GM21447 (cell line): ENCODE measurements around the gene CDKN1B.

Source experiments
- ATAC-seq: cut with Tn5 transposase; IDR thresholded peaks from one replicate; pipeline ENCODE4 v1.9.1; 2021; ENCODE audit not compliant: unreplicated experiment

The CDKN1B gene

DNA sequence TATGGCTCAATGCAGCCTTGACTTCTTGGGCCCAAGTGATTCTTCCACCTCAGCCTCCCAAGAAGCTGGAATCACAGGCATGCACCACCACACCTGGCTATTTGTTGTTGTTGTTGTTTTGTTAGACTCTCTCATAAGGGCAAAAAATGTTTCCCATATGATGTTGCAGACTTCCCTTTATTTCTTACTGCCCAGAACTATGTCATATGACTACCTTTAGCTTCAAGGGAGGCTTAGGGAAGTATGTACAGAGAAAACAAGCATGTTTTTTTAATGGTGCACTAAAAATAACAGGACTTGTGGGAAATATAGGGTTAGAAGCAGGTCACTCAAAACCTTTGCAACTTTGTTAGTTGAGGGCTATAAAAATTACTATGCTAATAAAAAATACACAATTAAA is 16.9 kb upstream of the CDKN1B start:
- no peak for ATAC-seq

DNA sequence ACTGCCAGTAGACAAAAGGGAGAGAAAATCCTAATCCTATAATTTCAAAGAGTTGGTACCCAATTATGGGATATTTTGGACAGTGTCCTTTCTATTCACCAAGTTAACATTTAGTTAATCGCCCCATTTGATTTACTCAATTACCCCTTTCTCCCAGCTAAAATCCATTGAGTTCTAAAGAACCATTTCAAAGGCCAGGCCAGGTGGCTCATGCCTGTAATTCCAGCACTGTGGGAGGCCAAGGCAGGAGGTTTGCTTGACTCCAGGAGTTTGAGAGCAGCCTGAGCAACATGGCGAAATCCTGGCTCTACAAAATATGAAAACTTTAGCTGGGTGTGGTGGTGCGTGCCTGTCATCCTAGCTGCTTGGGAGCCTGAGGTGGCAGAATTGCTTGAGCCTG is 15.7 kb upstream of the CDKN1B start:
- no peak for ATAC-seq

DNA sequence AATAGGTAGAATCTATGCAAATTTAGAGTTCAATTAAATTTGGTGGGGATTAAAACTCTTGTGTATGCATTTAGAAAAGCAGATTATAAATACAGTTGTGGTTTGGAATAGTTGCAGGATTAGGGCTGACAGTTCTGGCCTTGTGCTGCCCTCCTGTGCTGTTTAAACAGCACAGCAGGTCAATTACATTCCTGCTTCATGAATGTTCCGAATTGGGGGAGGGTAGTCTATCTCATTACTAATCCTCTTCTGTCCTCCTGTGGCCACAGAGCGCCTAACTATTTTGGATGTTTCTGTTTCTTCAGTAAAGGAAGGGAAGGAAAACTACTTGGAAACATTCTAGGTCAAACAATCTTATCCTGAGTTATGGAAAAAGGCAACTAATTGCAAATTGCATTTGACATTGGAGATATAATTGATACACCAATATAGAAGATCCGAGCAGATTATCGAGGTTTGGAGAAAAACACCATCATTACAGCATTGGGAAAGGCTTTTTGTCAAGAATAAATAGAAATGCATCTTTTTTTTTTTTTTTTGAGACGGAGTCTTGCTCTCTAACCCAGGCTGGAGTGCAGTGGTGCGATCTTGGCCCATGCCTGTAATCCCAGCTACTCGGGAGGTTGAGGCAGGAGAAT is 12.5 kb upstream of the CDKN1B start:
- ATAC-seq, result peak; percentile 80

- ATAC-seq, result no peak
Measured at GRCh38 chr12:12705838-12706520, 11.2 kb upstream of the CDKN1B start.

GRCh38 chr12:12713932-12714275 is 3.3 kb upstream of the CDKN1B start:
- ATAC-seq, result no peak

GRCh38 chr12:12714276-12715021 is 2.7 kb upstream of the CDKN1B start:
- peak; percentile 30 for ATAC-seq

GRCh38 chr12:12715128-12715458 is 2.1 kb upstream of the CDKN1B start:
- no peak for ATAC-seq

DNA sequence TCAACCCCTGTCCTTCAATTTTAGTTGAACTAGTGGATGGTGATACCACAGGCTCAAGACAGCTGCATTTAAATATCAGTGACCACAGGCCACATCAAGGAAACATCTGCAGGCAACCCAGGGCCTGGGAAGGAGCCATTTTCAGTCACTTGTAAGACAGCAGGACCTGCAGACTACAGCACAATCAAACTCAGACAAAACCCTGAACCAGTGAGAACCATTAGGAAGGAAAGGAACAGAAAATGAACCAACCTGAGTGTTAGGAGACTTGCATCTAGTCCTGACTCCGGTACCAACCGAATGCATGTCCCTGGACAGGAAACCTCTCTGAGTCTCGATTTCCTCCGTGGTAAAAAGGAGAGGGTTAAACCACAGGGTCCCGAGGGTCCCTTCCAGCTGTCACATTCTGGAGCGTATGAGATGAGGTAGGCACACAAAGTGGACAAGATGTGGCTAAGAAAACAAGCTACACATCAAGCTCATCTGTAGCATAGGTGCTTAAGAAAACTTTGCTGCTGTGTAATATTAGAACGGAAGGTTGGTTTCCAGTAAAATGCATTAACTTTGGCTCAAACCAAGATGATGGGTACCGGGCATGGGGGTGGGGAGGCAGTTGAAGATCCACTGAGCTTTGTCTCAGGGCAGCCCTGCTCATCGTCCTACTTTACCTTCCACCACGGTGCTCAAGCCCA is 1.6 kb upstream of the CDKN1B start:
- ATAC-seq, result peak; percentile 37

DNA sequence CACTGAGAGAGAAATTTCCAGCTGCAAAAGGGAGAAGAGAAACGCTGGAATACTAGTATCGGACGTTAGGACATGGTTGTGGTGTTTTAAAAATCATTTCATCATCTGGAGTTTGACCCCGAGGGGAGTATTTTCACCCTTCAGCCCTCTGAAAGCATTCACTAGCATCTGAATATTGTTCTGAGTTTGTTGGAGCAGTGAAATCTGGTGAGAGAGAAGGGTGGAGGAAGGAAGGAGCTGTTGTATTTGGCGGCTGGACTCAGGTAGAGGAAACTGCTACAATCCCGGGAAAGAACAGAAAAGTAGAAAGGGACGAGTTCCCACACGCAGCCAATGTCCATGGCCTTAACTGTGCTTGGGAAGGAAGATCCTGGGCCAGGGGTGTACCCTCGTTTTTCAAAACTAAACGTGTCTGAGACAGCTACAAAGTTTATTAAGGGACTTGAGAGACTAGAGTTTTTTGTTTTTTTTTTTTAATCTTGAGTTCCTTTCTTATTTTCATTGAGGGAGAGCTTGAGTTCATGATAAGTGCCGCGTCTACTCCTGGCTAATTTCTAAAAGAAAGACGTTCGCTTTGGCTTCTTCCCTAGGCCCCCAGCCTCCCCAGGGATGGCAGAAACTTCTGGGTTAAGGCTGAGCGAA is 896 bp upstream of the CDKN1B start:
- ATAC-seq, result no peak

DNA sequence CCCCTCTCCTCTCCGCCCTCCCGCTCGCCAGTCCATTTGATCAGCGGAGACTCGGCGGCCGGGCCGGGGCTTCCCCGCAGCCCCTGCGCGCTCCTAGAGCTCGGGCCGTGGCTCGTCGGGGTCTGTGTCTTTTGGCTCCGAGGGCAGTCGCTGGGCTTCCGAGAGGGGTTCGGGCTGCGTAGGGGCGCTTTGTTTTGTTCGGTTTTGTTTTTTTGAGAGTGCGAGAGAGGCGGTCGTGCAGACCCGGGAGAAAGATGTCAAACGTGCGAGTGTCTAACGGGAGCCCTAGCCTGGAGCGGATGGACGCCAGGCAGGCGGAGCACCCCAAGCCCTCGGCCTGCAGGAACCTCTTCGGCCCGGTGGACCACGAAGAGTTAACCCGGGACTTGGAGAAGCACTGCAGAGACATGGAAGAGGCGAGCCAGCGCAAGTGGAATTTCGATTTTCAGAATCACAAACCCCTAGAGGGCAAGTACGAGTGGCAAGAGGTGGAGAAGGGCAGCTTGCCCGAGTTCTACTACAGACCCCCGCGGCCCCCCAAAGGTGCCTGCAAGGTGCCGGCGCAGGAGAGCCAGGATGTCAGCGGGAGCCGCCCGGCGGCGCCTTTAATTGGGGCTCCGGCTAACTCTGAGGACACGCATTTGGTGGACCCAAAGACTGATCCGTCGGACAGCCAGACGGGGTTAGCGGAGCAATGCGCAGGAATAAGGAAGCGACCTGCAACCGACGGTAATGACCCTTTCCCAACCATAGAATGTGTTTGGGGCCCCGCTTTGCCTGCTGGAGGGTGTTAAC is 615 bp downstream of the CDKN1B start:
- peak; percentile 2 for ATAC-seq

DNA sequence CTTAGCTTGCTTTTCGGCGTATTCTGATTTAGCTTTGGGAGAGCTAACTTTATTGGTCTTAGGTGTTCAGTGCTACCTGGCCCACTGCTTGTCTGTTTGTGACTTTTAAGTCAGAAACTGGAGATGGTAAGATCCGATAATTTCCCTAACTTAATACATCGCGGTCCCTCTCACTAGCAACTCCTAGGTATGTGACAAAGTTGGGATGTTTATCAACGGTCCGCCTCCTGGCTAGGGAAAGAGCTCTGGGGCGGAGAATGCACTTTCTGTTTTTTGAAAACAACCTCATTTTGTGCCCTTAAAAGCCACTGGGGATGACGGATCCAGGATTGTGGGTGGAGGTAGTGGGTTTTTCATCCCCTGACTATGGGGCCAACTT is 1.2 kb downstream of the CDKN1B start:
- no peak for ATAC-seq

GRCh38 chr12:12718853-12719252 is 1.7 kb downstream of the CDKN1B start:
- no peak for ATAC-seq

- ATAC-seq, result no peak
Measured at GRCh38 chr12:12719496-12719895, 2.3 kb downstream of the CDKN1B start.

GRCh38 chr12:12720052-12720451 is 2.9 kb downstream of the CDKN1B start:
- ATAC-seq, result no peak

DNA sequence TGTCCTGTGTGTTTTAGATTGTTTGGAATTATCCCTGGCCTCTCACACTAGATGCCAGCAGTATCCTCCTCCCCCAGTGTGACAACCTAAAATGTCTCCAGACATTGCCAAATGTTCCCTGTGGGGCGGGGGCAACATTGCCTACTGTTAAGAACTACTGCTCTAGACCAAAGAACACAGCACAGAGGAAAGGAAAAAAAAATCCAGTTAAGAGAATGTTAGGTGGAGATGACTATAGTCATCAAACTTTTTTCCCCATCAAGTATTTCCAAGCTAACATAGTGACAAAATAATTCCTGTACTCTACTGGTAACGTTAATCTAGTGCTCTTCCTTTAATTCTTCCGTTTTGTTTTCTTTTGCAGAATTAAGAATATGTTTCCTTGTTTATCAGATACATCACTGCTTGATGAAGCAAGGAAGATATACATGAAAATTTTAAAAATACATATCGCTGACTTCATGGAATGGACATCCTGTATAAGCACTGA is 3.5 kb downstream of the CDKN1B start:
- ATAC-seq, result no peak

DNA sequence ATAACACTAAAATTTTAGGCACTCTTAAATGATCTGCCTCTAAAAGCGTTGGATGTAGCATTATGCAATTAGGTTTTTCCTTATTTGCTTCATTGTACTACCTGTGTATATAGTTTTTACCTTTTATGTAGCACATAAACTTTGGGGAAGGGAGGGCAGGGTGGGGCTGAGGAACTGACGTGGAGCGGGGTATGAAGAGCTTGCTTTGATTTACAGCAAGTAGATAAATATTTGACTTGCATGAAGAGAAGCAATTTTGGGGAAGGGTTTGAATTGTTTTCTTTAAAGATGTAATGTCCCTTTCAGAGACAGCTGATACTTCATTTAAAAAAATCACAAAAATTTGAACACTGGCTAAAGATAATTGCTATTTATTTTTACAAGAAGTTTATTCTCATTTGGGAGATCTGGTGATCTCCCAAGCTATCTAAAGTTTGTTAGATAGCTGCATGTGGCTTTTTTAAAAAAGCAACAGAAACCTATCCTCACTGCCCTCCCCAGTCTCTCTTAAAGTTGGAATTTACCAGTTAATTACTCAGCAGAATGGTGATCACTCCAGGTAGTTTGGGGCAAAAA is 4.1 kb downstream of the CDKN1B start:
- no peak for ATAC-seq

GRCh38 chr12:12721814-12722434 is 4.8 kb downstream of the CDKN1B start:
- ATAC-seq, result no peak

DNA sequence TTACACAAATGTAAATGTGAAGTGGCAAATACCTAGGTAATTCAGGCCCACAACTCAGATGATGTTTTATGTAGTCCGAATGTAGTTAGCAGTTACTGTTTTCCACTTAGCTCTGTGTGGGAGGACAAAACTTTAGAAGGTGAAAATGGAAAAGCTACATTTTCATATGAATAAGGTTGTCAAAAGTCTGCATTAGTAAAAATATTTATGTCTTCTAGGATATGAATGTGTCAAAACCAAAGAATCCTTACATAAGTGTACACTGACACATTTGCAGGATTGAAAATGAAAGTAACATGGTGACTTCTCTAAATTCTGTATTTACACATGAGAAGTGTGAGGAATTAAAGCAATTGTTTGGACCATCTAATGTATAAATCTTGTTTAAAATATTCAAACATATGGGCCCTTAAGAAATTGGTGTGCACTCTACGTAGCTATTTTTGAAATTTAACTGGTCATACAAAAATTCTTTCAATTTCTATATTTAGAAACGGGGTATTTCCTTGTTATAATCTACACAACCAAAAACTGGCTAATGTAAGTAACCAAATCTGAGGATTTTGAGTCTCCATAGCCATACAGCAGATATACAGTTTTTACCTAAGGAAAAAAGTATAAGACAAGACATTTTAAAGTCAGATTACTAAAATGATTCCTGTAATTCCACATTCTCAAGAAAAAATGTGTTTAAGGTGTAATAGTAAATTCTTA is 5.4 kb downstream of the CDKN1B start:
- no peak for ATAC-seq

- no peak for ATAC-seq
Measured at GRCh38 chr12:12723149-12723680, 6.0 kb downstream of the CDKN1B start.
